Measurements from ENCODE around the gene C19orf33. TPM values are rescaled to one million over a fixed set of nuclear protein-coding genes. Genes with fewer than 3 reads are reported as not detected.

C19orf33 gene
- total RNA-seq, 1 experiment from 2014 or later = 16.1 TPM

DNA sequence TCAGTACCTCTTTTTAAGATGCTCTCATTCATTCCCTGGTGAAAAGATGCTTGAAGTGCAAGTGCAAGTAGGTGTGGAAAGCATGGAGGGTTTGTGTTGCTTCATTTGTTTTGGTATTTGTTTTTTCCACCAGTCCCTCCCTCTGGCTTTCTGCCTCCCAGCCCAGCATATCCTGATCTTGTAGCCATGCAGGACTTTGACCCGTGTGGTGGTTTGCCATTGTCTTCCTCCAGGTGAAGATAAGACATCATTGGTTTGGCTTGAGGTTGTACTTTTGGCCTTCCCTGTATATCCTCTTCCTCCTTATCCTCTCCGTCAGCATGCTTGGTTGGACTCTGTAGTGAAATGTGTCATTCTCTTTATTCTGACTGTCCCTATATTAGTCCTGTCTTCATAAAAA, 30.6 kb upstream of the C19orf33 start:
- ChIA-PET POLR2A (no interaction called here), CTCF (interaction anchor here (1.3 kb wide), 1 partner anchor 29 kb away, joined by 5 read pairs; no protein-coding TSS in a partner anchor)
- Mint-ChIP-seq H3K27me3 (ENCODE audit: low read depth) (no peaks in the 10 kb centered on the region), H3K4me3 (no peak overlapping the region), H3K27ac (peak overlapping the region; percentile 47), H3K9me3 (no peaks in the 10 kb centered on the region), H3K36me3 (peaks cover 13% of the 10 kb centered on the region), H3K4me1 (peaks cover 24% of the 10 kb centered on the region)
- DNase-seq (ENCODE audit: low spot score) = no peak
- ATAC-seq = no peak
- TF ChIP-seq, protein P1, sequence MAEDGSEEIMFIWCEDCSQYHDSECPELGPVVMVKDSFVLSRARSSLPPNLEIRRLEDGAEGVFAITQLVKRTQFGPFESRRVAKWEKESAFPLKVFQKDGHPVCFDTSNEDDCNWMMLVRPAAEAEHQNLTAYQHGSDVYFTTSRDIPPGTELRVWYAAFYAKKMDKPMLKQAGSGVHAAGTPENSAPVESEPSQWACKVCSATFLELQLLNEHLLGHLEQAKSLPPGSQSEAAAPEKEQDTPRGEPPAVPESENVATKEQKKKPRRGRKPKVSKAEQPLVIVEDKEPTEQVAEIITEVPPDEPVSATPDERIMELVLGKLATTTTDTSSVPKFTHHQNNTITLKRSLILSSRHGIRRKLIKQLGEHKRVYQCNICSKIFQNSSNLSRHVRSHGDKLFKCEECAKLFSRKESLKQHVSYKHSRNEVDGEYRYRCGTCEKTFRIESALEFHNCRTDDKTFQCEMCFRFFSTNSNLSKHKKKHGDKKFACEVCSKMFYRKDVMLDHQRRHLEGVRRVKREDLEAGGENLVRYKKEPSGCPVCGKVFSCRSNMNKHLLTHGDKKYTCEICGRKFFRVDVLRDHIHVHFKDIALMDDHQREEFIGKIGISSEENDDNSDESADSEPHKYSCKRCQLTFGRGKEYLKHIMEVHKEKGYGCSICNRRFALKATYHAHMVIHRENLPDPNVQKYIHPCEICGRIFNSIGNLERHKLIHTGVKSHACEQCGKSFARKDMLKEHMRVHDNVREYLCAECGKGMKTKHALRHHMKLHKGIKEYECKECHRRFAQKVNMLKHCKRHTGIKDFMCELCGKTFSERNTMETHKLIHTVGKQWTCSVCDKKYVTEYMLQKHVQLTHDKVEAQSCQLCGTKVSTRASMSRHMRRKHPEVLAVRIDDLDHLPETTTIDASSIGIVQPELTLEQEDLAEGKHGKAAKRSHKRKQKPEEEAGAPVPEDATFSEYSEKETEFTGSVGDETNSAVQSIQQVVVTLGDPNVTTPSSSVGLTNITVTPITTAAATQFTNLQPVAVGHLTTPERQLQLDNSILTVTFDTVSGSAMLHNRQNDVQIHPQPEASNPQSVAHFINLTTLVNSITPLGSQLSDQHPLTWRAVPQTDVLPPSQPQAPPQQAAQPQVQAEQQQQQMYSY (CRISPR knock-in tag; IDR thresholded peaks at IDR 0.05) = no peak
- TF ChIP-seq, protein P2, sequence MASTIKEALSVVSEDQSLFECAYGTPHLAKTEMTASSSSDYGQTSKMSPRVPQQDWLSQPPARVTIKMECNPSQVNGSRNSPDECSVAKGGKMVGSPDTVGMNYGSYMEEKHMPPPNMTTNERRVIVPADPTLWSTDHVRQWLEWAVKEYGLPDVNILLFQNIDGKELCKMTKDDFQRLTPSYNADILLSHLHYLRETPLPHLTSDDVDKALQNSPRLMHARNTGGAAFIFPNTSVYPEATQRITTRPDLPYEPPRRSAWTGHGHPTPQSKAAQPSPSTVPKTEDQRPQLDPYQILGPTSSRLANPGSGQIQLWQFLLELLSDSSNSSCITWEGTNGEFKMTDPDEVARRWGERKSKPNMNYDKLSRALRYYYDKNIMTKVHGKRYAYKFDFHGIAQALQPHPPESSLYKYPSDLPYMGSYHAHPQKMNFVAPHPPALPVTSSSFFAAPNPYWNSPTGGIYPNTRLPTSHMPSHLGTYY (CRISPR knock-in tag; IDR thresholded peaks at IDR 0.05) = no peak
- no peak for TF ChIP-seq GRHL2 (CRISPR knock-in tag; IDR thresholded peaks at IDR 0.05; ENCODE audit: insufficient replicate concordance, severe bottlenecking)

DNA sequence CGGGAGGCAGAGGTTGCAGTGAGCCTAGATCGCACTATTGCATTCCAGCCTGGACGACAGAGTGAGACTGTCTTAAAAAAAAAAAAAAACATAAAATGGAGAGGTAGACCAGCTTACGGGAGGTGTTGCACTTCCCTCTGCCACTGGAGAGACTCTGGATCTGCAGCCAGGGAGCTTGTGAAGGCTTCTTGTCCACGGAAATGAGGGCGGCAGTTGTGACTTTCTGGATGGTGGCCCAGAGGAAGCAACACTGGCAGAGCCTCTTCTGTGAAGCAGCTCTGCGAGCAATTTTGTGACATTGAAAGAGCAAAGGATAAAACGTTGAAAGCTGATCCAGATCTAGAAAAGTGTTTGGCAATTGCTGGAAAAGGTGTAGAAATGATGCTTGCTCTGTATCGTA, 29.3 kb upstream of the C19orf33 start:
- no peak for ATAC-seq
- Mint-ChIP-seq H3K4me3 (no peak overlapping the region), H3K27me3 (ENCODE audit: low read depth) (no peaks in the 10 kb centered on the region), H3K9me3 (no peaks in the 10 kb centered on the region), H3K4me1 (peaks cover 18% of the 10 kb centered on the region), H3K36me3 (peaks cover 13% of the 10 kb centered on the region), H3K27ac (no peak overlapping the region)
- DNase-seq (ENCODE audit: low spot score) = no peak
- ChIA-PET CTCF (interaction anchor here (1.3 kb wide), 1 partner anchor 30 kb away, joined by 5 read pairs; no protein-coding TSS in a partner anchor), POLR2A (no interaction called here)
- TF ChIP-seq FOXK1 (CRISPR knock-in tag; IDR thresholded peaks at IDR 0.05) (no peak), ZNF263 (CRISPR knock-in tag; IDR thresholded peaks at IDR 0.05; ENCODE audit: low read depth) (no peak), ZNF232 (CRISPR knock-in tag; IDR thresholded peaks at IDR 0.05) (no peak), SOX15 (CRISPR knock-in tag; IDR thresholded peaks at IDR 0.05) (no peak), ZNF396 (CRISPR knock-in tag; IDR thresholded peaks at IDR 0.05; ENCODE audit: borderline replicate concordance) (no peak), NR1H2 (CRISPR knock-in tag; IDR thresholded peaks at IDR 0.05) (no peak), NFE2L1 (CRISPR knock-in tag; IDR thresholded peaks at IDR 0.05) (no peak), CBFB (CRISPR knock-in tag; IDR thresholded peaks at IDR 0.05; ENCODE audit: low read depth) (no peak)
- TF ChIP-seq, protein P3, sequence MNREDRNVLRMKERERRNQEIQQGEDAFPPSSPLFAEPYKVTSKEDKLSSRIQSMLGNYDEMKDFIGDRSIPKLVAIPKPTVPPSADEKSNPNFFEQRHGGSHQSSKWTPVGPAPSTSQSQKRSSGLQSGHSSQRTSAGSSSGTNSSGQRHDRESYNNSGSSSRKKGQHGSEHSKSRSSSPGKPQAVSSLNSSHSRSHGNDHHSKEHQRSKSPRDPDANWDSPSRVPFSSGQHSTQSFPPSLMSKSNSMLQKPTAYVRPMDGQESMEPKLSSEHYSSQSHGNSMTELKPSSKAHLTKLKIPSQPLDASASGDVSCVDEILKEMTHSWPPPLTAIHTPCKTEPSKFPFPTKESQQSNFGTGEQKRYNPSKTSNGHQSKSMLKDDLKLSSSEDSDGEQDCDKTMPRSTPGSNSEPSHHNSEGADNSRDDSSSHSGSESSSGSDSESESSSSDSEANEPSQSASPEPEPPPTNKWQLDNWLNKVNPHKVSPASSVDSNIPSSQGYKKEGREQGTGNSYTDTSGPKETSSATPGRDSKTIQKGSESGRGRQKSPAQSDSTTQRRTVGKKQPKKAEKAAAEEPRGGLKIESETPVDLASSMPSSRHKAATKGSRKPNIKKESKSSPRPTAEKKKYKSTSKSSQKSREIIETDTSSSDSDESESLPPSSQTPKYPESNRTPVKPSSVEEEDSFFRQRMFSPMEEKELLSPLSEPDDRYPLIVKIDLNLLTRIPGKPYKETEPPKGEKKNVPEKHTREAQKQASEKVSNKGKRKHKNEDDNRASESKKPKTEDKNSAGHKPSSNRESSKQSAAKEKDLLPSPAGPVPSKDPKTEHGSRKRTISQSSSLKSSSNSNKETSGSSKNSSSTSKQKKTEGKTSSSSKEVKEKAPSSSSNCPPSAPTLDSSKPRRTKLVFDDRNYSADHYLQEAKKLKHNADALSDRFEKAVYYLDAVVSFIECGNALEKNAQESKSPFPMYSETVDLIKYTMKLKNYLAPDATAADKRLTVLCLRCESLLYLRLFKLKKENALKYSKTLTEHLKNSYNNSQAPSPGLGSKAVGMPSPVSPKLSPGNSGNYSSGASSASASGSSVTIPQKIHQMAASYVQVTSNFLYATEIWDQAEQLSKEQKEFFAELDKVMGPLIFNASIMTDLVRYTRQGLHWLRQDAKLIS (CRISPR knock-in tag; IDR thresholded peaks at IDR 0.05; ENCODE audit: borderline replicate concordance) = no peak
- TF ChIP-seq, protein P4, sequence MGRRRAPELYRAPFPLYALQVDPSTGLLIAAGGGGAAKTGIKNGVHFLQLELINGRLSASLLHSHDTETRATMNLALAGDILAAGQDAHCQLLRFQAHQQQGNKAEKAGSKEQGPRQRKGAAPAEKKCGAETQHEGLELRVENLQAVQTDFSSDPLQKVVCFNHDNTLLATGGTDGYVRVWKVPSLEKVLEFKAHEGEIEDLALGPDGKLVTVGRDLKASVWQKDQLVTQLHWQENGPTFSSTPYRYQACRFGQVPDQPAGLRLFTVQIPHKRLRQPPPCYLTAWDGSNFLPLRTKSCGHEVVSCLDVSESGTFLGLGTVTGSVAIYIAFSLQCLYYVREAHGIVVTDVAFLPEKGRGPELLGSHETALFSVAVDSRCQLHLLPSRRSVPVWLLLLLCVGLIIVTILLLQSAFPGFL (CRISPR knock-in tag; IDR thresholded peaks at IDR 0.05; ENCODE audit: borderline replicate concordance) = no peak
- TF ChIP-seq, protein P5, sequence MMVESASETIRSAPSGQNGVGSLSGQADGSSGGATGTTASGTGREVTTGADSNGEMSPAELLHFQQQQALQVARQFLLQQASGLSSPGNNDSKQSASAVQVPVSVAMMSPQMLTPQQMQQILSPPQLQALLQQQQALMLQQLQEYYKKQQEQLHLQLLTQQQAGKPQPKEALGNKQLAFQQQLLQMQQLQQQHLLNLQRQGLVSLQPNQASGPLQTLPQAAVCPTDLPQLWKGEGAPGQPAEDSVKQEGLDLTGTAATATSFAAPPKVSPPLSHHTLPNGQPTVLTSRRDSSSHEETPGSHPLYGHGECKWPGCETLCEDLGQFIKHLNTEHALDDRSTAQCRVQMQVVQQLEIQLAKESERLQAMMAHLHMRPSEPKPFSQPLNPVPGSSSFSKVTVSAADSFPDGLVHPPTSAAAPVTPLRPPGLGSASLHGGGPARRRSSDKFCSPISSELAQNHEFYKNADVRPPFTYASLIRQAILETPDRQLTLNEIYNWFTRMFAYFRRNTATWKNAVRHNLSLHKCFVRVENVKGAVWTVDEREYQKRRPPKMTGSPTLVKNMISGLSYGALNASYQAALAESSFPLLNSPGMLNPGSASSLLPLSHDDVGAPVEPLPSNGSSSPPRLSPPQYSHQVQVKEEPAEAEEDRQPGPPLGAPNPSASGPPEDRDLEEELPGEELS (CRISPR knock-in tag; IDR thresholded peaks at IDR 0.05) = no peak
